ENCODE results near the gene CCL11.

The CCL11 gene

GRCh38 chr17:34306466-34306865, 20.9 kb downstream of the CCL11 start:
- POLR2A ChIA-PET = no interaction called here
- no peaks in the 10 kb centered on the region for H3K36me3 ChIP-seq (ENCODE audit: control insufficient read depth in 2 of 2, insufficient read depth in 1 of 2, low read length in 2 of 2)

GRCh38 chr17:34307110-34307509, 21.6 kb downstream of the CCL11 start:
- ChIA-PET CTCF (interaction anchor here (0.8 to 15.4 kb wide), 15 partner anchors 9 to 125 kb away, joined by 3 to 206 read pairs (median 5); partner anchors contain the start of genes CCL1 and CCL8), POLR2A (no interaction called here)
- Histone ChIP-seq H3K36me3 (ENCODE audit: control insufficient read depth in 2 of 2, insufficient read depth in 1 of 2, low read length in 2 of 2) (no peaks in the 10 kb centered on the region), H3K4me3 (ENCODE audit: low read depth, low read length) (no peak overlapping the region), H3K27ac (ENCODE audit: extremely low read depth, low read depth, low read length) (no peak overlapping the region), H3K4me1 (ENCODE audit: control insufficient read depth, insufficient read depth, low read length) (no peaks in the 10 kb centered on the region), H3K9me3 (ENCODE audit: control insufficient read depth, insufficient read depth, low read depth, low read length) (no peaks in the 10 kb centered on the region)
- TF ChIP-seq ZNF426 (tag by site-specific recombination; IDR thresholded peaks at IDR 0.05) = no peak
- no peak for TF ChIP-seq ZNF292 (tag by site-specific recombination; IDR thresholded peaks at IDR 0.05; ENCODE audit: borderline replicate concordance, low read depth)
- no peak for TF ChIP-seq ZNF155 (tag by site-specific recombination; IDR thresholded peaks at IDR 0.05)
- no peak for TF ChIP-seq ZNF558 (tag by site-specific recombination; IDR thresholded peaks at IDR 0.05)
- TF ChIP-seq HOXD13 (CRISPR knock-in tag; IDR thresholded peaks at IDR 0.05; ENCODE audit: borderline replicate concordance) = no peak
- TF ChIP-seq ZNF140 (tag by site-specific recombination; IDR thresholded peaks at IDR 0.05) = no peak
- no peak for TF ChIP-seq KLF9 (tag by site-specific recombination; IDR thresholded peaks at IDR 0.05; ENCODE audit: low read depth)
- TF ChIP-seq ATF2 (tag by site-specific recombination; IDR thresholded peaks at IDR 0.05; ENCODE audit: low read depth) = no peak
- TF ChIP-seq ZNF394 (tag by site-specific recombination; IDR thresholded peaks at IDR 0.05; ENCODE audit: borderline replicate concordance) = no peak

More at GRCh38 chr17:34306466-34306865, 20.9 kb downstream of the CCL11 start:
- CTCF ChIA-PET = interaction anchor here (0.6 to 15.4 kb wide), 21 partner anchors 10 to 609 kb away, joined by 3 to 206 read pairs (median 4); partner anchors contain the start of gene CCL1
- H3K4me1 ChIP-seq (ENCODE audit: control insufficient read depth, insufficient read depth, low read length) = no peaks in the 10 kb centered on the region
- H3K4me3 ChIP-seq (ENCODE audit: low read depth, low read length) = no peak overlapping the region
- H3K9me3 ChIP-seq (ENCODE audit: control insufficient read depth, insufficient read depth, low read depth, low read length) = no peaks in the 10 kb centered on the region
- H3K27ac ChIP-seq (ENCODE audit: extremely low read depth, low read depth, low read length) = no peak overlapping the region
- no peak for TF ChIP-seq ZFP69B (tag by site-specific recombination; IDR thresholded peaks at IDR 0.05)
- TF ChIP-seq ZNF626 (tag by site-specific recombination; IDR thresholded peaks at IDR 0.05) = no peak

GRCh38 chr17:34308371-34308770, 22.8 kb downstream of the CCL11 start:
- ChIA-PET CTCF (interaction anchor here (0.5 to 15.4 kb wide), 6 partner anchors 11 to 138 kb away, joined by 3 to 206 read pairs (median 6); partner anchors contain the start of genes CCL1, CCL13 and CCL8), POLR2A (no interaction called here)
- Histone ChIP-seq H3K36me3 (ENCODE audit: control insufficient read depth in 2 of 2, insufficient read depth in 1 of 2, low read length in 2 of 2) (no peaks in the 10 kb centered on the region), H3K27ac (ENCODE audit: extremely low read depth, low read depth, low read length) (no peak overlapping the region), H3K9me3 (ENCODE audit: control insufficient read depth, insufficient read depth, low read depth, low read length) (no peaks in the 10 kb centered on the region), H3K4me3 (ENCODE audit: low read depth, low read length) (no peak overlapping the region), H3K4me1 (ENCODE audit: control insufficient read depth, insufficient read depth, low read length) (no peaks in the 10 kb centered on the region)
- TF ChIP-seq ZNF837 (tag by site-specific recombination; IDR thresholded peaks at IDR 0.05) (no peak), ZBTB10 (tag by site-specific recombination; IDR thresholded peaks at IDR 0.05) (no peak), ZNF324 (tag by site-specific recombination; IDR thresholded peaks at IDR 0.05) (no peak)

- no peak for TF ChIP-seq ZNF146 (tag by site-specific recombination; IDR thresholded peaks at IDR 0.05)
- no peak overlapping the region for H3K27ac ChIP-seq (ENCODE audit: extremely low read depth, low read depth, low read length)
- ChIA-PET CTCF (interaction anchor here (1.4 to 15.4 kb wide), 4 partner anchors 11 to 110 kb away, joined by 3 to 206 read pairs (median 8); partner anchors contain the start of gene CCL1), POLR2A (no interaction called here)
- no peaks in the 10 kb centered on the region for H3K36me3 ChIP-seq (ENCODE audit: control insufficient read depth in 2 of 2, insufficient read depth in 1 of 2, low read length in 2 of 2)
- H3K4me1 ChIP-seq (ENCODE audit: control insufficient read depth, insufficient read depth, low read length) = no peaks in the 10 kb centered on the region
- no peak overlapping the region for H3K4me3 ChIP-seq (ENCODE audit: low read depth, low read length)
- H3K9me3 ChIP-seq (ENCODE audit: control insufficient read depth, insufficient read depth, low read depth, low read length) = no peaks in the 10 kb centered on the region
Measured at GRCh38 chr17:34311291-34311690, 25.7 kb downstream of the CCL11 start.

Data from HEK293 (cell line).